SK-N-MC (cell line): ENCODE data around the gene MEA1.
"Not testable (repeated sequence)": the region's sequence is repeated elsewhere in the genome, so short reads cannot be mapped to it uniquely, and the experiment has no call there.

Experiments used
- EZH2 ChIP-seq: fragments of 200-600 bp; sonication (generic); IDR thresholded peaks from one replicate; pipeline ENCODE4 v1.6.1; 2017; ENCODE audit warnings: antibody characterized with exemption
- POLR2AphosphoS5 ChIP-seq: IDR thresholded peaks from 2 replicates; pipeline ENCODE4 v1.6.1; 2012; ENCODE audit warnings: mild to moderate bottlenecking, low read depth, low read length, borderline replicate concordance

- not testable (repeated sequence) for TF ChIP-seq EZH2, POLR2AphosphoS5
Observed at GRCh38 chr6:42998205-42998604, 15.5 kb downstream of the MEA1 start.
